Kidney glomerular epithelial cell (primary cell): Measurements from ENCODE around the gene FXYD4.

Experiments used
- DNase-seq: peaks from one replicate; lab custom pipeline; 2025; lab: John Stamatoyannopoulos, UW

FXYD4 gene

DNA sequence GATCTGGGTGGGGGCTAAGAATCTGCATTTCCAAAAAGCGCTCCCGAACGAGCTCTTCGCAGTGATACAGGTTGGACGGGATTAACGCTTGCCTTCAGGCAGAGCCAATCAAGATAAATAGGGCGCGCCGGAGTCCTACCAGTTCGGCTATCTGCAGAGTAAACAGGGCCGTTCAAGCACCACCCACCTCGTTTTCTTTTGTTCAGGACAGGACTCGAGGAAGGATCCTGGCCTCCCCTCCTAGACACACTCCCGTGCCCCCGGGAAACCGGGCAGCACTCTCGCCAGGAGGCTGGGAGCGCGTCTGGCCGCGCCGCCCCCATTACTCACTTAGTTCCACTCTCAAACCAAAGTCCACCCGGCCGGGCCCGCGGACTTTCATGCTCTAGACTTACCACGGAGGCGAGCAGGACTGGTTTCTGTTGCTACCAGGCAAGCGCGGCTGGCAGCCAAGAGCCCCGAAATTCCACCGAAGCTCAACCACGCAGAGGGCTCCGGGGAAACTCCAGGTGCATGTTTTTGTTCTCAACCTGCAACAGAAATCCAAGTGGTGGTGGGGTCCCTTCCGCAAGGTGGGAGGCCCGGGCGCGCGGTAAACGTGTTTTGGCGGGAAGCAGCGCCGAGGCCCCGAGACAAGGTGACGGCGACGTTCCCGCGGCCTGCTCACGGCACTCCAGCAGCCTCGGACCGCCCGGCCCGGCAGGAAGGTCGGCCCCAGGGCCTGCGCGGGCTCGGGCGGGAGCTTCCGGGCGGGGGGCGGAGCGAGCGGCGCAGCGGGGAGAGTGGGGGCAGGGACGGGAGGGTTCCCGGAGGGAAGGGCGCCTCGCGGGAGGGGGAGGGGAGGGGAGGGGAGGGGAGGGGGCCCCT is 24.9 kb downstream of the FXYD4 start:
- peak; percentile 31 for DNase-seq

GRCh38 chr10:43396928-43397624 is 25.6 kb downstream of the FXYD4 start:
- peak; percentile 69 for DNase-seq

GRCh38 chr10:43398939-43399319 is 27.5 kb downstream of the FXYD4 start:
- DNase-seq = no peak

GRCh38 chr10:43399320-43400310 is 28.2 kb downstream of the FXYD4 start:
- no peak for DNase-seq

GRCh38 chr10:43401627-43402026 is 30.2 kb downstream of the FXYD4 start:
- DNase-seq = no peak

- no peak for DNase-seq
These were observed 30.7 kb downstream of the FXYD4 start for GRCh38 chr10:43402176-43402575.

DNA sequence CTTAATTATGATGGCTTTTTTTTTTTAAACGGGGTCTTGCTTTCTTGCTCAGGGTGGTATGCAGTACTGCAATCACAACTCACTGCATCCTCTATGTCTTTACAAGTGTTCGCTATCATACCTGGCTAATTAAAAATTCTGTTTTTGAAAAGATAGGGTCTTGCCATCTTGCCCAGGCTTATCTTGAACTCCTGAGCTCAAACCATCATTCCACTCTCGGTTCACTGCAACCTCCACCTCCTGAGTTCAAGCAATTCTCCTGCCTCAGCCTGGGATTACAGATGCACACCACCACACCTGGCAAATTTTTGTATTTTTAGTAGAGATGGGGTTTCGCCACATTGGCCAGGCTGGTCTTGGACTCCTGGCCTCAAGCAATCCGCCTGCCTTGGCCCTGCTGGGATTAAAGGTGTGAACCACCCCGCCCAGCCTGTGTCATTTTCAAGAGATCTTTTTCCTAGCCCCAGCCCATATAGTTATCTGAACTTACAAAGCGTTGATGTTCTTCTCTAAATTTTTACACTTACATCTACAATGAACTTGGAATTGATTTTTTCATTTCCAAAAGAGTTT is 31.5 kb downstream of the FXYD4 start:
- no peak for DNase-seq

- DNase-seq = no peak
These were observed 32.7 kb downstream of the FXYD4 start for GRCh38 chr10:43403911-43404703.

- DNase-seq = no peak
These were observed 33.3 kb downstream of the FXYD4 start for GRCh38 chr10:43404704-43405084.

GRCh38 chr10:43407148-43407575 is 35.7 kb downstream of the FXYD4 start:
- no peak for DNase-seq

GRCh38 chr10:43407576-43408330 is 36.3 kb downstream of the FXYD4 start:
- DNase-seq = peak; percentile 87

DNA sequence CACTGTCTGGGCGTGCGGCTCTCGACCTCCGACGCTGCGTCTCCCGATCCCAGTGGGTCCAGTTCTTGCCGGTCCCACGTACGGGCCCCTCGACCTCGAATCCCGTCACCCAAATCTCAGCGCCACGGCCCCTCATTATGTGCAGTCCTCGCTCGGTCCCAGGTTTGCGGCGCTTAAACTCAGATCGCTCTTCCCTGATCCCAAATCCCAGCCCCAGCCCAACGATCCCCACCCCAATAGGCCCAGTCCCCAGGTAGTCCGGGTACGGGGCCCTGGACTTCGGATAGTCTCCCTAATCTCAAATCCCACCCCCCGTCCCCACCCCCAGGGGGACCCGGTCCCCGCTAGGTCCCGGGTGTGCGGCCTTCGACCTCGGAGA is 36.9 kb downstream of the FXYD4 start:
- DNase-seq = no peak

- peak; percentile 80 for DNase-seq
These were observed 37.4 kb downstream of the FXYD4 start, which contains the start of gene HNRNPF for GRCh38 chr10:43408710-43409384. TSS of gene HNRNPF (minus strand) at chr10:43409186. CDS start at chr10:43387884, 21,302 bp downstream.

DNA sequence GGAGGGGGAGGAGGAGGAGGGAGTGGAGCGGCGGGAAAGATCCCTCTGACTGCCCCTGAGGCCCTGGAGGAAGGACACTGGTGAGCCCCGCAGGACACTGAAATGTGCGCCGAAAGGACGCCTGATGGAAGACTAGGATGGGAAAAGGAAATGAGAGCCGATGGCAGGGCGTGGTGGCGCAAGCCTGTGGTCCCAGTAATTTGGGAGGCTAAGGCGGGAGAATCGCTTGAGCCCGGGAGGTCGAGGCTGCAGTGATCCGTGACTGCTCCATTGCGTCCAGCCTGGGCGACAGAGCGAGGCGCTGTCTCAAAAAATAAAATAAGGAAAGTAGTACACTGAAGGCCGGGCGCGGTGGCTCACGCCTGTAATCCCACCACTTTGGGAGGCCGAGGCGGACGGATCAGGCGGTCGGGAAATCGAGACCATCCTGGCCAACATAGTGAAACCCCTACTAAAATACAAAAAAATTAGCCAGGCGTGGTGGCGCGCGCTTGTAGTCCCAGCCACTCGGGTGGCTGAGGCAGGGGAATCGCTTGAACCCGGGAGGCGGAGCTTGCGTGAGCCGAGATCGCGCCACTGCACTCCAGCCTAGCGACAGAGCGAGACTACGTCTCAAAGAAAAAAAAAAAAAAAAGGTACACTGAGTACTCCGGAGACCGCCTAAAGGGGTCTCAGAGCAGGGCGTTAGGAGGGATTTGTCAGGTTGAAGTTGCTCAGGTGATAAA is 38.1 kb downstream of the FXYD4 start:
- no peak for DNase-seq

DNA sequence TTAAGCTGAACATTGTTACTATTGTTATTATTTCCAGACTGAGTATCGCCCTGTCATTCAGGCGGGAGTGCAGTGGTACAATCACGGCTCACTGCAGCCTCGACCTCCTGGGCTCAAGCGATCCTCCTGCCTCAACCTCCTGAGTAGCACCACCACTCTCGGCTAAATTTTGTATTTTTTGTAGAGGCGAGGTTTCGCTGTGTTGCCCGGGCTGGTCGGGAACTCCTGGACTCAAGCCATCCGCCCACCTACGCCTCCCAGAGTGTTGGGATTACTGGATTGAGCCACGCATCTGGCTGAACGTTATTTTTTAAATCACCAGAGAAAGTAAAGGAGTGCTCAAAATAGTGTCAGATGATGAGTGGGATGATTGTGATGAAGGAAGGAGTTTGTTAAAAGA is 38.9 kb downstream of the FXYD4 start:
- no peak for DNase-seq

- DNase-seq = no peak
These were observed 40.1 kb downstream of the FXYD4 start for GRCh38 chr10:43411536-43411935.

DNA sequence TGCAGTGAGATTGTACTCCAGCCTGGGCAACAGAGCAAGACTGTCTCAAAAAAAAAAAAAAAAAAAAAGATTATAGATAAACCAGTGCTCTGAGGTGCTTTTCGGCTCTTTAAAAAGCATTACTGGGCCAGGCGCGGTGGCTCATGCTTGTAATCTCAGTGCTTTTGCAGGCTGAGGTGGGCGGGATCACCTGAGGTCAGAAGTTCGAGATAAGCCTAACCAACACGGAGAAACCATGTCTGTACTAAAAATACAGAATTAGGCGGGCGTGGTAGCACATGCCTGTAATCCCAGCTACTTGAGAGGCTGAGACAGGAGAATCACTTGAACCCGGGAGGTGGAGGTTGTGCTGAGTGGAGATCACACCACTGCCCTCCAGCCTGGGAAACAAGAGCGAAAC is 44.1 kb downstream of the FXYD4 start:
- DNase-seq = no peak

- DNase-seq = no peak
These were observed 46.7 kb downstream of the FXYD4 start for GRCh38 chr10:43417950-43418768.
